ENCODE measurements around the gene RNASEH2B. TPM values are rescaled to one million over a fixed set of nuclear protein-coding genes. Genes with fewer than 3 reads are reported as not detected.

Gene RNASEH2B
- total and polyA plus RNA-seq, 2 donors (not counting 1 experiment from before 2014, with no cell fraction given), result 64.0 to 151 TPM

GRCh38 chr13:50914848-50915247 is 5.3 kb downstream of the RNASEH2B start:
- Mint-ChIP-seq H3K27me3 (no peaks in the 10 kb centered on the region), H3K4me1 (peaks cover 80% of the 10 kb centered on the region), H3K4me3 (peak overlapping the region; percentile 25), H3K27ac (peak overlapping the region; percentile 74), H3K9me3 (ENCODE audit: insufficient read depth) (no peaks in the 10 kb centered on the region)
- H3K36me3 ChIP-seq (replicated peaks in 1 of 2; ENCODE audit: control extremely low read depth in 1 of 2, control insufficient read depth in 1 of 2, extremely low read depth in 1 of 2, insufficient read depth in 2 of 2, low read length in 1 of 2), result no peaks in the 10 kb centered on the region
- 20% methylated on average over 1 of the region's 1 CpG for WGBS (ENCODE audit: insufficient coverage)
- peaks cover 56 to 60% of the 10 kb centered on the region in 2 donors for H3K4me1 ChIP-seq (ENCODE audit: control insufficient read depth in 2 of 2, insufficient read depth in 2 of 2, low read length in 2 of 2)
- TF ChIP-seq EZH2 (IDR thresholded peaks at IDR 0.05; ENCODE audit: borderline replicate concordance, insufficient read depth, low read depth, low read length, poor library complexity, severe bottlenecking) (no peak), CTCF (IDR thresholded peaks at IDR 0.05) (no peak)
- POLR2A ChIA-PET, result interaction anchor here (1.0 to 1.8 kb wide), 2 partner anchors 791 to 918 kb away, joined by 4 to 7 read pairs; partner anchors contain the start of gene TRIM13
- ATAC-seq (ENCODE audit: low read depth) (peak; percentile 26), DNase-seq (peak; percentile 31)
- H2AFZ ChIP-seq (ENCODE audit: insufficient read depth, low read depth, low read length, poor library complexity, severe bottlenecking), result peak overlapping the region; percentile 30
- peak overlapping the region in 1 of 5 experiments; percentile 8 for H3K4me3 ChIP-seq (ENCODE audit: control extremely low read depth in 1 of 5, extremely low read depth in 1 of 5, insufficient read depth in 1 of 5, low read depth in 2 of 5, low read length in 4 of 5)
- intact Hi-C loops (cut with micrococcal nuclease), result loop anchor here (5.0 to 10.0 kb wide), 7 partner anchors 158 to 1420 kb away; partner anchors contain the start of genes KPNA3 and PHF11
- H4K20me1 ChIP-seq (ENCODE audit: control insufficient read depth, insufficient read depth, low read length, poor library complexity, severe bottlenecking), result peaks cover 11% of the 10 kb centered on the region
- peak overlapping the region; percentile 29 for H3K4me2 ChIP-seq (replicated peaks; ENCODE audit: low read depth, low read length, poor library complexity, severe bottlenecking)
- H3K27ac ChIP-seq (ENCODE audit: low read length in 2 of 2), result peak overlapping the region; percentile 46 to 73
- H3K27me3 ChIP-seq (replicated peaks in 1 of 4; ENCODE audit: control extremely low read depth in 1 of 4, control insufficient read depth in 3 of 4, insufficient read depth in 4 of 4, low read length in 3 of 4), result no peaks in the 10 kb centered on the region
- H3K9ac ChIP-seq (ENCODE audit: low read length), result peak overlapping the region; percentile 3
- no peaks in the 10 kb centered on the region for H3K9me3 ChIP-seq (ENCODE audit: control extremely low read depth in 1 of 3, control insufficient read depth in 2 of 3, insufficient read depth in 1 of 3, low read length in 2 of 3)
- peaks cover 96% of the 10 kb centered on the region for H3K79me2 ChIP-seq (ENCODE audit: control insufficient read depth, insufficient read depth, low read length)
- CTCF ChIA-PET, result interaction anchor here (0.6 to 5.6 kb wide), 23 partner anchors 10 to 1613 kb away, joined by 3 to 100 read pairs (median 3); partner anchors contain the start of gene TRIM13

- Mint-ChIP-seq H3K4me3 (peak overlapping the region; percentile 25), H3K27ac (peak overlapping the region; percentile 74), H3K9me3 (ENCODE audit: insufficient read depth) (no peaks in the 10 kb centered on the region), H3K4me1 (peaks cover 83% of the 10 kb centered on the region), H3K27me3 (no peaks in the 10 kb centered on the region)
- ChIA-PET POLR2A (interaction anchor here (0.6 to 1.8 kb wide), 3 partner anchors 8 to 918 kb away, joined by 4 to 7 read pairs (median 4); partner anchors contain the start of gene TRIM13), CTCF (interaction anchor here (0.6 to 5.6 kb wide), 20 partner anchors 9 to 1614 kb away, joined by 3 to 100 read pairs (median 3); partner anchors contain the start of gene TRIM13)
- H3K4me3 ChIP-seq (ENCODE audit: control extremely low read depth in 1 of 5, extremely low read depth in 1 of 5, insufficient read depth in 1 of 5, low read depth in 2 of 5, low read length in 4 of 5), result no peak overlapping the region
- no peak for ATAC-seq (ENCODE audit: low read depth)
- no peaks in the 10 kb centered on the region for H3K27me3 ChIP-seq (replicated peaks in 1 of 4; ENCODE audit: control extremely low read depth in 1 of 4, control insufficient read depth in 3 of 4, insufficient read depth in 4 of 4, low read length in 3 of 4)
- no peaks in the 10 kb centered on the region for H3K9me3 ChIP-seq (ENCODE audit: control extremely low read depth in 1 of 3, control insufficient read depth in 2 of 3, insufficient read depth in 1 of 3, low read length in 2 of 3)
- peaks cover 12% of the 10 kb centered on the region for H4K20me1 ChIP-seq (ENCODE audit: control insufficient read depth, insufficient read depth, low read length, poor library complexity, severe bottlenecking)
- peak overlapping the region; percentile 46 to 73 for H3K27ac ChIP-seq (ENCODE audit: low read length in 2 of 2)
- H3K36me3 ChIP-seq (replicated peaks in 1 of 2; ENCODE audit: control extremely low read depth in 1 of 2, control insufficient read depth in 1 of 2, extremely low read depth in 1 of 2, insufficient read depth in 2 of 2, low read length in 1 of 2), result no peaks in the 10 kb centered on the region
- DNase-seq, result peak; percentile 56
- peak; percentile 27 for TF ChIP-seq CTCF (IDR thresholded peaks at IDR 0.05)
- TF ChIP-seq EZH2 (IDR thresholded peaks at IDR 0.05; ENCODE audit: borderline replicate concordance, insufficient read depth, low read depth, low read length, poor library complexity, severe bottlenecking), result no peak
- H3K4me1 ChIP-seq (ENCODE audit: control insufficient read depth in 2 of 2, insufficient read depth in 2 of 2, low read length in 2 of 2), result peaks cover 56 to 64% of the 10 kb centered on the region in 2 donors
- peaks cover 96% of the 10 kb centered on the region for H3K79me2 ChIP-seq (ENCODE audit: control insufficient read depth, insufficient read depth, low read length)
- H3K9ac ChIP-seq (ENCODE audit: low read length), result peak overlapping the region; percentile 3
- 20% methylated on average over 2 of the region's 5 CpGs for WGBS (ENCODE audit: insufficient coverage)
- intact Hi-C loops (cut with micrococcal nuclease), result loop anchor here (10.0 kb wide), 1 partner anchor 1421 kb away; the partner anchor contains the start of gene PHF11
- peak overlapping the region; percentile 29 for H3K4me2 ChIP-seq (replicated peaks; ENCODE audit: low read depth, low read length, poor library complexity, severe bottlenecking)
- H2AFZ ChIP-seq (ENCODE audit: insufficient read depth, low read depth, low read length, poor library complexity, severe bottlenecking), result peak overlapping the region; percentile 30
Observed at GRCh38 chr13:50915565-50915964, 6.0 kb downstream of the RNASEH2B start.
